Natural killer cell (primary cell): ENCODE measurements around the gene SLC25A26. TPM values are rescaled to one million over a fixed set of nuclear protein-coding genes. Genes with fewer than 3 reads are reported as not detected.
A peak's percentile ranks its signal among the peaks of the same experiment; 100 is the strongest.
"Not testable (repeated sequence)": the region's sequence is repeated elsewhere in the genome, so short reads cannot be mapped to it uniquely, and the experiment has no call there.

Source experiments
- ATAC-seq, 3 donors: fragments of 150-1000 bp in 2 of 3; fragments of 200-7000 bp in 1 of 3; cut with Tn5 transposase; 1 replicate in 1 of 3; 2 replicates in 2 of 3; pipeline ENCODE4 v1.10.0; 2021; ENCODE audit warnings: mild to moderate bottlenecking in 2 of 3, moderate library complexity in 2 of 3
- DNase-seq, 2 donors: peaks; one replicate each; pipeline versions ENCODE4 v3.0.0 to v3.0.0-alpha.2; 2013 to 2021; ENCODE audit warnings: mixed read lengths in 1 of 2
- H3K27ac ChIP-seq: one replicate; pipeline ENCODE4 v1.5.1; 2013; ENCODE audit warnings: mild to moderate bottlenecking, low read length
- H3K27me3 ChIP-seq: one replicate; pipeline ENCODE4 v1.6.1; 2013; ENCODE audit warnings: low read length; ENCODE audit not compliant: control insufficient read depth, insufficient read depth
- H3K36me3 ChIP-seq: one replicate; pipeline ENCODE4 v1.6.1; 2013; ENCODE audit warnings: low read length; ENCODE audit not compliant: control insufficient read depth, insufficient read depth
- H3K4me1 ChIP-seq: one replicate; pipeline ENCODE4 v1.6.1; 2013; ENCODE audit warnings: low read length; ENCODE audit not compliant: control insufficient read depth, insufficient read depth
- H3K4me3 ChIP-seq: one replicate; pipeline ENCODE4 v1.5.1; 2013; ENCODE audit warnings: low read length
- H3K9me3 ChIP-seq: one replicate; pipeline ENCODE4 v1.6.1; 2013; ENCODE audit warnings: low read length; ENCODE audit not compliant: control insufficient read depth, insufficient read depth
- H3K27ac Mint-ChIP-seq, 2 donors: one replicate each; pipeline ENCODE4 v1.8.0; 2022; ENCODE audit warnings: mild to moderate bottlenecking in 2 of 2, mixed read lengths in 2 of 2, moderate library complexity in 1 of 2
- H3K27me3 Mint-ChIP-seq, 2 donors: one replicate each; pipeline ENCODE4 v1.8.0; 2022; ENCODE audit warnings: low read depth in 2 of 2, mixed read lengths in 2 of 2
- H3K36me3 Mint-ChIP-seq: one replicate; pipeline ENCODE4 v1.8.0; 2022; ENCODE audit warnings: mixed read lengths
- H3K4me1 Mint-ChIP-seq, 2 donors: one replicate each; pipeline ENCODE4 v1.8.0; 2022; ENCODE audit warnings: mixed read lengths in 2 of 2
- H3K4me3 Mint-ChIP-seq: one replicate; pipeline ENCODE4 v1.8.0; 2022; ENCODE audit warnings: mild to moderate bottlenecking, moderate library complexity, mixed read lengths
- H3K9me3 Mint-ChIP-seq, 2 donors: one replicate each; pipeline ENCODE4 v1.8.0; 2022; ENCODE audit warnings: mixed read lengths in 2 of 2
- WGBS: methylation state at CpG from one replicate; pipeline ENCODE4 v1.1.7; 2013; ENCODE audit warnings: missing lambda C conversion rate; ENCODE audit not compliant: insufficient coverage; 5-methylcytosine and 5-hydroxymethylcytosine counted together
- intact Hi-C: fragments of 100-400 bp; cut with micrococcal nuclease; formaldehyde crosslinking; loops from one replicate; pipeline ENCODE4 v1.14.2; 2022
- total RNA-seq, 4 donors: library from RNA; stranded (reverse); fragments of 120-200 nt in 1 of 4; gene quantifications; one replicate each; pipeline versions ENCODE4 v1.2.3 to v1.2.4, GENCODE V29; 2013 to 2022
- TF ChIP-seq, protein P1 (sequence below): fragments of 200-600 bp; IDR thresholded peaks from one replicate; pipeline ENCODE4 v1.8.0; 2022; ENCODE audit warnings: antibody characterized with exemption

The SLC25A26 gene
- total RNA-seq, 3 donors from 2014 or later (not counting 1 experiment from before 2014, with no cell fraction given) = 18.4 to 23.9 (median 23.3) TPM

DNA sequence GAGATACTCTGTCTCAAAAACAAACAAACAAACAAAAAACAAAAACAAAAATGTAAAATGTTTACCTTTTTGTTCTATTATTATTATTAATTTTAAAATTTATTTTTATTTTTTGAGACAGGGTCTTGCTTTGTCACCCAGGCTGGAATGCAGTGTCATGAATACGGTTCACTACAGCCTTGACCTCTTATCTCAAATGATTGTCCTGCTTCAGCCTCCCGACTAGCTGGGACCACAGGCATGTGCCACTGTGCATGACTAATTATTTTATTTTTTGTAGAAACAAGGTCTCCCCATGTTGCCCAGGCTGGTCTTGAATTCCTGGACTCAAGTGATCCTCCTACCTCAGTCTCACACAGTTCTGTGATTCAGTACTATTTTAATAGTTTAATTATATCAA lies 5.7 kb upstream of the SLC25A26 start:
- Mint-ChIP-seq H3K9me3 (no peaks in the 10 kb centered on the region), H3K36me3 (no peaks in the 10 kb centered on the region), H3K27ac (no peak overlapping the region), H3K4me3 (no peak overlapping the region), H3K4me1 (peaks cover 0 to under 1% of the 10 kb centered on the region in 2 donors), H3K27me3 (peaks cover 9 to 16% of the 10 kb centered on the region in 2 donors)
- Histone ChIP-seq H3K27me3 (no peaks in the 10 kb centered on the region), H3K4me3 (no peak overlapping the region), H3K27ac (no peak overlapping the region), H3K9me3 (no peaks in the 10 kb centered on the region), H3K36me3 (no peaks in the 10 kb centered on the region), H3K4me1 (no peaks in the 10 kb centered on the region)
- intact Hi-C loops = no loop called here
- ATAC-seq = no peak
- TF ChIP-seq, protein P1, sequence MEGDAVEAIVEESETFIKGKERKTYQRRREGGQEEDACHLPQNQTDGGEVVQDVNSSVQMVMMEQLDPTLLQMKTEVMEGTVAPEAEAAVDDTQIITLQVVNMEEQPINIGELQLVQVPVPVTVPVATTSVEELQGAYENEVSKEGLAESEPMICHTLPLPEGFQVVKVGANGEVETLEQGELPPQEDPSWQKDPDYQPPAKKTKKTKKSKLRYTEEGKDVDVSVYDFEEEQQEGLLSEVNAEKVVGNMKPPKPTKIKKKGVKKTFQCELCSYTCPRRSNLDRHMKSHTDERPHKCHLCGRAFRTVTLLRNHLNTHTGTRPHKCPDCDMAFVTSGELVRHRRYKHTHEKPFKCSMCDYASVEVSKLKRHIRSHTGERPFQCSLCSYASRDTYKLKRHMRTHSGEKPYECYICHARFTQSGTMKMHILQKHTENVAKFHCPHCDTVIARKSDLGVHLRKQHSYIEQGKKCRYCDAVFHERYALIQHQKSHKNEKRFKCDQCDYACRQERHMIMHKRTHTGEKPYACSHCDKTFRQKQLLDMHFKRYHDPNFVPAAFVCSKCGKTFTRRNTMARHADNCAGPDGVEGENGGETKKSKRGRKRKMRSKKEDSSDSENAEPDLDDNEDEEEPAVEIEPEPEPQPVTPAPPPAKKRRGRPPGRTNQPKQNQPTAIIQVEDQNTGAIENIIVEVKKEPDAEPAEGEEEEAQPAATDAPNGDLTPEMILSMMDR = no peak
- WGBS = 90% methylated on average over 2 of the region's 2 CpGs
- no peak for DNase-seq

DNA sequence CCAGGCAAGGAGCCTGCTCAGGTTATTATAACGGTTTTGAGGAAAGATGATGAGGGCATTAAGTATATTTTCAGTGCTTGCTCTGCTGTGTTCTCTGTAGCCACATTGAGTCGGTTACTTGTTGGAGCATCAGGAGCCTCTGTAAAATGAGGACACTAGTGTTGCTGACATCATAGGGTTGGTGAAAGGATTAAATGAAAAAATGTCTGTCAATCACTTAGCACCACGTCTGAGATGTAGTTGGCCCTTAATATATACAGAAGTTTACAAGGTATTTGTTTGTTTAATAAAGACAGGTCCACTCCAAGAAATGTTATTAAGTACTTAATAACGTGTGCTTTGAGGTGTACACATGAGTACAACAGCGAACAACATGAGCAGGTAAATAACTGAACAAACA lies 735 bp upstream of the SLC25A26 start:
- intact Hi-C loops = loop anchor here (2.0 to 5.0 kb wide), 2 partner anchors 281 to 777 kb away; partner anchors contain the start of genes KBTBD8 and LRIG1
- Histone ChIP-seq H3K4me1 (peaks cover 3% of the 10 kb centered on the region), H3K36me3 (no peaks in the 10 kb centered on the region), H3K9me3 (no peaks in the 10 kb centered on the region), H3K4me3 (peak overlapping the region; percentile 83), H3K27me3 (no peaks in the 10 kb centered on the region), H3K27ac (peak overlapping the region; percentile 47)
- TF ChIP-seq, protein P1 = no peak
- H3K27me3 Mint-ChIP-seq = peaks cover 5 to 16% of the 10 kb centered on the region in 2 donors
- no peaks in the 10 kb centered on the region for H3K9me3 Mint-ChIP-seq
- no peak for ATAC-seq
- peak overlapping the region; percentile 90 to 94 for H3K27ac Mint-ChIP-seq
- H3K4me1 Mint-ChIP-seq = peaks cover 19% of the 10 kb centered on the region in 2 donors
- H3K36me3 Mint-ChIP-seq = no peaks in the 10 kb centered on the region
- peak overlapping the region; percentile 58 for H3K4me3 Mint-ChIP-seq
- 43% methylated on average over 3 of the region's 5 CpGs for whole genome bisulfite sequencing
- DNase-seq = peak in 1 of 2 donors; percentile 31

DNA sequence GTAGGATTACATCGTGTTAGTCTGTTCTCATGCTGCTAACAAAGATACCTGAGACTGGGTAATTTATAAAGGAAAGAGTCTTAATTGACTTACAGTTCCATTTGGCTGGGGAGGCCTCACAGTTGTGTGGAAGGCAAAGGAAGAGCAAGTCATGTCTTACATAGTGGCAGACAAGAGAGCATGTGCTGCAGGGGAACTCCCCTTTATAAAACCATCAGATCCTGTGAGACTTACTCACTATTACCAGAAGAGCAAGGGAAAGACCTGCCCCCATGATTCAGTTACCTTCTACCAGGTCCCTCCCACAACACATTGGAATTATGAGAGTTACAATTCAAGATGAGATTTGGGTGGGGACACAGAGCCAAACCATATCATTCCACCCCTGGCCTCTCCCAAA lies 3.4 kb downstream of the SLC25A26 start:
- Mint-ChIP-seq H3K4me3 (no peak overlapping the region), H3K27me3 (no peaks in the 10 kb centered on the region), H3K27ac (peak overlapping the region in 1 of 2 donors; percentile 4), H3K9me3 (no peaks in the 10 kb centered on the region), H3K4me1 (peaks cover 31 to 32% of the 10 kb centered on the region in 2 donors), H3K36me3 (no peaks in the 10 kb centered on the region)
- H3K27ac ChIP-seq = no peak overlapping the region
- no peaks in the 10 kb centered on the region for H3K9me3 ChIP-seq
- TF ChIP-seq, protein P1 = no peak
- intact Hi-C loops = loop anchor here (5.0 kb wide), 1 partner anchor 773 kb away; the partner anchor contains the start of gene KBTBD8
- no peaks in the 10 kb centered on the region for H3K27me3 ChIP-seq
- no peak overlapping the region for H3K4me3 ChIP-seq
- DNase-seq (no peak), ATAC-seq (no peak)
- 85% methylated on average over 1 of the region's 1 CpG for WGBS
- peaks cover 3% of the 10 kb centered on the region for H3K4me1 ChIP-seq
- no peaks in the 10 kb centered on the region for H3K36me3 ChIP-seq

DNA sequence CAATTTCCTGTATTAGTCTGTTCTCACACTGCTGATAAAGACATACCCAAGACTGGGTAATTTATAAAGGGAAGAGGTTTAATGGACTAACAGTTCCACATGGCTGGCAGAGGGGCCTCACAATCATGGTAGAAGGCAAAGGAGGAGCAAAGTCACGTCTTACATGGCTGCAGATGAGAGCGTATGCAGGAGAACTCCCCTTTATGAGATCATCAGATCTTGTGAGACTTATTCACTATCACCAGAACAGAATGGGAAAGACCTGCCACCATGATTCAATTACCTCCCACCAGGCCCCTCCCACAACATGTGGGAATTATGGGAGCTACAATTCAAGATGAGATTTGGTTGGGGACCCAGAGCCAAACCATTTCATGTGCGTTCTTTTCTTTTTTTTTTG lies 5.3 kb downstream of the SLC25A26 start:
- H3K36me3 Mint-ChIP-seq, ATAC-seq, H3K9me3 Mint-ChIP-seq, H3K36me3 ChIP-seq, H3K4me1 ChIP-seq, intact Hi-C loops, H3K27me3 Mint-ChIP-seq, H3K9me3 ChIP-seq, H3K4me3 ChIP-seq, H3K27ac Mint-ChIP-seq, H3K4me3 Mint-ChIP-seq, H3K27me3 ChIP-seq, H3K27ac ChIP-seq, DNase-seq: not testable (repeated sequence)
- WGBS = 94% methylated on average over 3 of the region's 3 CpGs
- peaks cover 20 to 37% of the 10 kb centered on the region in 2 donors for H3K4me1 Mint-ChIP-seq
